Measurements from ENCODE around the gene RFX4. TPM values are rescaled to one million over a fixed set of nuclear protein-coding genes. Genes with fewer than 3 reads are reported as not detected.

Gene RFX4
- total and polyA plus RNA-seq, 2 donors (not counting 3 experiments of a cell fraction or from before 2014, with no cell fraction given), result not detected

DNA sequence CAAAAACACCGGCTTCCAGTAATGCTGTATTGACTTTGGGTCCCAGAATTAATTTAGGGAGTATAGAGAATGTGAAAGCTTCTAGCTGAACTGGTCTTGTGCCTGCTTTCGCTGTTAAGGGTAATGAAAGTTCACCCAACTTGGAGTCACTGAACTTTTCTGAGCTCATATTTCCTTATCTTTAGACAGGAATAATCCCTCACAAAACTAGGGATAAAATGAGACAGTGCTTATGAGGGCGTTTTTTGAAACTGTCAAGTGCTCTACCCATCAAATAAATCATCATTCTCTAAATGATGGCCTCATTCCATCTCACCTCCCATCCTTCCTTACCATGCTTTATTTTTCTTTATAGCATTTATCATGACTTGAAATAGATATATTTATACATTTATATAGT lies 74.7 kb downstream of the RFX4 start:
- FAIRE-seq (no peak), DNase-seq (ENCODE audit: low read depth, low spot score) (no peak)
- no peaks in the 10 kb centered on the region for H4K20me1 ChIP-seq (replicated peaks; ENCODE audit: control insufficient read depth, extremely low read depth, insufficient read depth, low read length)
- H3K9me1 ChIP-seq (replicated peaks; ENCODE audit: control insufficient read depth, extremely low read depth, insufficient read depth, low read length), result no peaks in the 10 kb centered on the region
- no TSS peak for BruUV-seq (replicated peaks)
- intact Hi-C loops (cut with micrococcal nuclease) (no loop called here), dilution Hi-C loops (cut with MboI; ENCODE audit: extremely low pct_ligation_motif_present, low sequenced_read_pairs) (no loop called here)
- H3K4me2 ChIP-seq (ENCODE audit: insufficient read depth, low read length), result no peak overlapping the region
- TF ChIP-seq, protein P1, sequence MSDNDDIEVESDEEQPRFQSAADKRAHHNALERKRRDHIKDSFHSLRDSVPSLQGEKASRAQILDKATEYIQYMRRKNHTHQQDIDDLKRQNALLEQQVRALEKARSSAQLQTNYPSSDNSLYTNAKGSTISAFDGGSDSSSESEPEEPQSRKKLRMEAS (IDR thresholded peaks at IDR 0.05; ENCODE audit: insufficient read depth, insufficient read length), result no peak
- TF ChIP-seq MYC (IDR thresholded peaks at IDR 0.05; ENCODE audit: low read depth, low read length) (no peak), JUN (IDR thresholded peaks at IDR 0.05; ENCODE audit: borderline replicate concordance, insufficient read depth, insufficient read length, low read depth) (no peak), POLR2A (IDR thresholded peaks at IDR 0.05; ENCODE audit: low read depth, low read length) (no peak), EZH2 (IDR thresholded peaks at IDR 0.05; ENCODE audit: borderline replicate concordance, low read depth, low read length, severe bottlenecking) (no peak), GATA2 (IDR thresholded peaks at IDR 0.05; ENCODE audit: insufficient read depth, insufficient read length, low read depth, low read length) (no peak), FOS (IDR thresholded peaks at IDR 0.05; ENCODE audit: borderline replicate concordance, insufficient read depth, low read length) (no peak), POLR2AphosphoS5 (IDR thresholded peaks at IDR 0.05; ENCODE audit: insufficient read depth, low read depth, low read length) (no peak)
- TF ChIP-seq, protein P2, sequence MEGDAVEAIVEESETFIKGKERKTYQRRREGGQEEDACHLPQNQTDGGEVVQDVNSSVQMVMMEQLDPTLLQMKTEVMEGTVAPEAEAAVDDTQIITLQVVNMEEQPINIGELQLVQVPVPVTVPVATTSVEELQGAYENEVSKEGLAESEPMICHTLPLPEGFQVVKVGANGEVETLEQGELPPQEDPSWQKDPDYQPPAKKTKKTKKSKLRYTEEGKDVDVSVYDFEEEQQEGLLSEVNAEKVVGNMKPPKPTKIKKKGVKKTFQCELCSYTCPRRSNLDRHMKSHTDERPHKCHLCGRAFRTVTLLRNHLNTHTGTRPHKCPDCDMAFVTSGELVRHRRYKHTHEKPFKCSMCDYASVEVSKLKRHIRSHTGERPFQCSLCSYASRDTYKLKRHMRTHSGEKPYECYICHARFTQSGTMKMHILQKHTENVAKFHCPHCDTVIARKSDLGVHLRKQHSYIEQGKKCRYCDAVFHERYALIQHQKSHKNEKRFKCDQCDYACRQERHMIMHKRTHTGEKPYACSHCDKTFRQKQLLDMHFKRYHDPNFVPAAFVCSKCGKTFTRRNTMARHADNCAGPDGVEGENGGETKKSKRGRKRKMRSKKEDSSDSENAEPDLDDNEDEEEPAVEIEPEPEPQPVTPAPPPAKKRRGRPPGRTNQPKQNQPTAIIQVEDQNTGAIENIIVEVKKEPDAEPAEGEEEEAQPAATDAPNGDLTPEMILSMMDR (IDR thresholded peaks at IDR 0.05; ENCODE audit: extremely low read depth in 1 of 2, insufficient read depth in 1 of 2, low read depth in 1 of 2, low read length in 2 of 2), result no peak
- no peaks in the 10 kb centered on the region for H3K9me3 ChIP-seq (replicated peaks; ENCODE audit: control insufficient read depth, insufficient read depth, low read length)
- H3K9ac ChIP-seq (replicated peaks; ENCODE audit: extremely low read depth, insufficient read depth, low read length), result no peak overlapping the region
- H3K4me3 ChIP-seq (replicated peaks in 1 of 3; ENCODE audit: insufficient read depth in 1 of 3, low read depth in 1 of 3, low read length in 3 of 3), result no peak overlapping the region
- H3K36me3 ChIP-seq (ENCODE audit: control insufficient read depth in 2 of 2, extremely low read depth in 1 of 2, insufficient read depth in 2 of 2, low read length in 2 of 2), result no peaks in the 10 kb centered on the region
- H3K4me1 ChIP-seq (ENCODE audit: control insufficient read depth, extremely low read depth, insufficient read depth, low read length), result no peaks in the 10 kb centered on the region
- H3K27ac ChIP-seq (ENCODE audit: insufficient read depth, low read depth, low read length), result no peak overlapping the region
- ChIA-PET CTCF (interaction anchor here (0.9 to 1.2 kb wide), 2 partner anchors 17 to 262 kb away, joined by 3 read pairs; no protein-coding TSS in a partner anchor), POLR2A (no interaction called here)
- H3K79me2 ChIP-seq (ENCODE audit: control insufficient read depth, insufficient read depth, low read length), result no peaks in the 10 kb centered on the region
- H2AFZ ChIP-seq (ENCODE audit: low read depth, low read length), result no peak overlapping the region
- H3K27me3 ChIP-seq (ENCODE audit: control insufficient read depth in 2 of 2, insufficient read depth in 2 of 2, low read length in 2 of 2), result peaks cover 0 to 1% of the 10 kb centered on the region in 2 experiments

Data from endothelial cell of umbilical vein (primary cell).